Astrocyte (in vitro differentiated cells and primary cell): ENCODE results near the gene SIVA1. TPM values are rescaled to one million over a fixed set of nuclear protein-coding genes. Genes with fewer than 3 reads are reported as not detected.
A peak's percentile ranks its signal among the peaks of the same experiment; 100 is the strongest.

Source experiments
- DNase-seq: peaks from one replicate; pipeline ENCODE4 v3.0.0-alpha.2; 2010; ENCODE audit warnings: low read depth
- FAIRE-seq: peaks from 2 replicates; lab custom pipeline; 2011; peaks lifted over from hg19 to GRCh38; lab: Jason Lieb, UNC
- H2AFZ ChIP-seq: 2 replicates; pipeline ENCODE4 v1.6.0; 2012; ENCODE audit warnings: low read depth, low read length, inconsistent platforms
- H3K27ac ChIP-seq: 2 replicates; pipeline ENCODE4 v1.5.1; 2011; ENCODE audit warnings: low read depth, low read length, inconsistent platforms
- H3K27me3 ChIP-seq: 2 replicates; pipeline ENCODE4 v1.6.0; 2011; ENCODE audit warnings: low read length, inconsistent platforms; ENCODE audit not compliant: insufficient read depth
- H3K36me3 ChIP-seq: 2 replicates; pipeline ENCODE4 v1.5.1; 2011; ENCODE audit warnings: low read length, inconsistent platforms; ENCODE audit not compliant: insufficient read depth
- H3K4me1 ChIP-seq: 2 replicates; pipeline ENCODE4 v1.5.1; 2011; ENCODE audit warnings: low read length, inconsistent platforms; ENCODE audit not compliant: insufficient read depth
- H3K4me2 ChIP-seq: 2 replicates; pipeline ENCODE4 v1.6.0; 2012; ENCODE audit warnings: low read length, inconsistent platforms
- H3K4me3 ChIP-seq: 2 replicates; pipeline ENCODE4 v1.5.1; 2011; ENCODE audit warnings: low read depth, mild to moderate bottlenecking, low read length, inconsistent platforms; ENCODE audit not compliant: insufficient read depth
- H3K79me2 ChIP-seq: 2 replicates; pipeline ENCODE4 v1.6.0; 2012; ENCODE audit warnings: mild to moderate bottlenecking, low read length, inconsistent platforms; ENCODE audit not compliant: insufficient read depth
- H3K9ac ChIP-seq: 2 replicates; pipeline ENCODE4 v1.6.0; 2012; ENCODE audit warnings: mild to moderate bottlenecking, low read length, inconsistent platforms
- H3K9me3 ChIP-seq: 2 replicates; pipeline ENCODE4 v1.5.1; 2012; ENCODE audit warnings: low read depth, mild to moderate bottlenecking, low read length, inconsistent platforms; ENCODE audit not compliant: insufficient read depth
- H4K20me1 ChIP-seq: 2 replicates; pipeline ENCODE4 v1.6.0; 2012; ENCODE audit warnings: low read length, inconsistent platforms; ENCODE audit not compliant: insufficient read depth
- H3K27ac Mint-ChIP-seq: one replicate; pipeline ENCODE4 v1.8.0; 2021; ENCODE audit warnings: mild to moderate bottlenecking, mixed read lengths; ENCODE audit not compliant: unreplicated experiment
- H3K27me3 Mint-ChIP-seq: one replicate; pipeline ENCODE4 v1.8.0; 2021; ENCODE audit warnings: low read depth, mixed read lengths; ENCODE audit not compliant: unreplicated experiment
- H3K36me3 Mint-ChIP-seq: one replicate; pipeline ENCODE4 v1.8.0; 2021; ENCODE audit warnings: low read depth, mixed read lengths; ENCODE audit not compliant: unreplicated experiment
- H3K4me1 Mint-ChIP-seq: one replicate; pipeline ENCODE4 v1.8.0; 2021; ENCODE audit warnings: low read depth, mixed read lengths; ENCODE audit not compliant: unreplicated experiment
- H3K4me3 Mint-ChIP-seq: one replicate; pipeline ENCODE4 v1.8.0; 2021; ENCODE audit warnings: mild to moderate bottlenecking, moderate library complexity, mixed read lengths; ENCODE audit not compliant: unreplicated experiment
- H3K9me3 Mint-ChIP-seq: one replicate; pipeline ENCODE4 v1.8.0; 2021; ENCODE audit warnings: mild to moderate bottlenecking, mixed read lengths; ENCODE audit not compliant: unreplicated experiment
- CTCF ChIP-seq: IDR thresholded peaks from 2 replicates; pipeline ENCODE4 v1.5.1; 2011; ENCODE audit warnings: low read depth, mild to moderate bottlenecking, inconsistent platforms, low read length, moderate library complexity; ENCODE audit not compliant: insufficient read depth
- EZH2 ChIP-seq: IDR thresholded peaks from 2 replicates; pipeline ENCODE4 v1.6.1; 2012; ENCODE audit warnings: mild to moderate bottlenecking, low read length, inconsistent platforms; ENCODE audit not compliant: insufficient read depth
- total RNA-seq: library from RNA; stranded (reverse); gene quantifications from 2 replicates; pipeline ENCODE4 v1.2.1, GENCODE V29; 2021

Gene SIVA1
- total RNA-seq, 1 donor from 2014 or later = 51.0 TPM

GRCh38 chr14:104767634-104767918 lies 14.6 kb downstream of the SIVA1 start:
- Mint-ChIP-seq H3K36me3 (peaks cover 15% of the 10 kb centered on the region), H3K4me1 (peaks cover 3% of the 10 kb centered on the region), H3K27ac (no peak overlapping the region), H3K9me3 (no peaks in the 10 kb centered on the region), H3K27me3 (no peaks in the 10 kb centered on the region), H3K4me3 (no peak overlapping the region)
- H3K4me3 ChIP-seq = no peak overlapping the region
- no peak overlapping the region for H3K9ac ChIP-seq
- H3K27ac ChIP-seq = no peak overlapping the region
- FAIRE-seq = no peak
- H3K36me3 ChIP-seq = peaks cover 4% of the 10 kb centered on the region
- H3K4me2 ChIP-seq = no peak overlapping the region
- no peaks in the 10 kb centered on the region for H3K79me2 ChIP-seq
- peaks cover 21% of the 10 kb centered on the region for H4K20me1 ChIP-seq
- no peaks in the 10 kb centered on the region for H3K27me3 ChIP-seq
- DNase-seq = no peak
- TF ChIP-seq CTCF (no peak), EZH2 (no peak)
- H2AFZ ChIP-seq = no peak overlapping the region
- H3K4me1 ChIP-seq = peaks cover 3% of the 10 kb centered on the region
- H3K9me3 ChIP-seq = no peaks in the 10 kb centered on the region

GRCh38 chr14:104768437-104769323 lies 15.7 kb downstream of the SIVA1 start:
- no peak overlapping the region for H3K27ac ChIP-seq
- H3K27me3 ChIP-seq = no peaks in the 10 kb centered on the region
- H3K36me3 ChIP-seq = peaks cover 4% of the 10 kb centered on the region
- no peaks in the 10 kb centered on the region for H3K9me3 ChIP-seq
- H3K36me3 Mint-ChIP-seq = peaks cover 18% of the 10 kb centered on the region
- no peaks in the 10 kb centered on the region for H3K79me2 ChIP-seq
- TF ChIP-seq CTCF = peak; percentile 58
- TF ChIP-seq EZH2 = no peak
- no peaks in the 10 kb centered on the region for H3K9me3 Mint-ChIP-seq
- no peak overlapping the region for H2AFZ ChIP-seq
- H3K27me3 Mint-ChIP-seq = no peaks in the 10 kb centered on the region
- FAIRE-seq (no peak), DNase-seq (peak; percentile 29)
- H3K4me3 Mint-ChIP-seq = no peak overlapping the region
- no peak overlapping the region for H3K4me3 ChIP-seq
- H3K27ac Mint-ChIP-seq = no peak overlapping the region
- no peak overlapping the region for H3K4me2 ChIP-seq
- H3K4me1 Mint-ChIP-seq = peaks cover 3% of the 10 kb centered on the region
- H3K4me1 ChIP-seq = peaks cover 3% of the 10 kb centered on the region
- no peak overlapping the region for H3K9ac ChIP-seq
- H4K20me1 ChIP-seq = peaks cover 26% of the 10 kb centered on the region
